Neural cell (in vitro differentiated cells): Measurements from ENCODE around the gene SND1.

Experiments
- POLR2AphosphoS5 ChIP-seq: IDR thresholded peaks from 2 replicates; pipeline ENCODE4 v1.6.1; 2012
- TF ChIP-seq, protein P1 (sequence below): fragments of 450-650 bp; IDR thresholded peaks from 2 replicates; pipeline ENCODE4 v1.5.1; 2014; ENCODE audit warnings: antibody characterized with exemption, mild to moderate bottlenecking, moderate library complexity; ENCODE audit not compliant: poor library complexity, severe bottlenecking
- TF ChIP-seq, protein P2 (sequence below): IDR thresholded peaks from 2 replicates; pipeline ENCODE4 v1.6.1; 2012; ENCODE audit warnings: borderline replicate concordance

DNA sequence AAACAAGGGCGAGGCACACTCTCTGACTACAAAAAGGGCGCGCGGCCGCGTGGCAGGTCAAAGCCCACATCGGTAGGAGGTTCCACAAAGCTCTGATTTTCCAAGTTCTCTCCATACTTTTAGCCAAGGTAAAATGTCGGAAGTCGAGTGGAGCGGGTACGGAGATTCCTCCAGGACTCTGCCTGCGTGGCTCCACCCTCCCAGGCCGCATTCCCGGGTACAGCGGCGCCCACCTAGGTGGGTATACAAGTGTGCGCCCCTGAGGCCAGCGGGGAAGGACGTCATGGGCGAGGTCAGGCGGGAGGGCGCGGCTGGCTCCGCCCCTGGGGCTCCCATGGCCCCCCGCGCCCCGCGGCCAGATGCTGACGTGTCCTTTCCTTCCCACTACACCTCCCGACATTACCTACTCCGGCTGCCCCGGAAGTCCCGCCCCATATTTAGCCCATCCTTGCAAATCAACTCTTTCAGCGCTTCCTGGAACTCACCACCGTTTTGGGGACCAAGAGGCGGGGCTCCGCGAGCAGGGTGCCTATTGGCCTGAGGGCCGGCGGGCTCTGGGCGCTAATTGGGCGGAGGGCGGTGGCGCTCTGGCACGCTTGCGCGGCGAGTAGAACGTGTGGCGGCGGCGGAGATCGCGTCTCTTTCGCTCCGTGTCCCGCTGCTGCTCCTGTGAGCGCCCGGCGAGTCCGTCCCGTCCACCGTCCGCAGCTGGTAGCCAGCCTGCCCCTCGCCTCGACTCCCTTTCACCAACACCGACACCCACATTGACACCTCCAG is at the start of gene SND1:
- TF ChIP-seq POLR2AphosphoS5: peak; percentile 76
- TF ChIP-seq, protein P1, sequence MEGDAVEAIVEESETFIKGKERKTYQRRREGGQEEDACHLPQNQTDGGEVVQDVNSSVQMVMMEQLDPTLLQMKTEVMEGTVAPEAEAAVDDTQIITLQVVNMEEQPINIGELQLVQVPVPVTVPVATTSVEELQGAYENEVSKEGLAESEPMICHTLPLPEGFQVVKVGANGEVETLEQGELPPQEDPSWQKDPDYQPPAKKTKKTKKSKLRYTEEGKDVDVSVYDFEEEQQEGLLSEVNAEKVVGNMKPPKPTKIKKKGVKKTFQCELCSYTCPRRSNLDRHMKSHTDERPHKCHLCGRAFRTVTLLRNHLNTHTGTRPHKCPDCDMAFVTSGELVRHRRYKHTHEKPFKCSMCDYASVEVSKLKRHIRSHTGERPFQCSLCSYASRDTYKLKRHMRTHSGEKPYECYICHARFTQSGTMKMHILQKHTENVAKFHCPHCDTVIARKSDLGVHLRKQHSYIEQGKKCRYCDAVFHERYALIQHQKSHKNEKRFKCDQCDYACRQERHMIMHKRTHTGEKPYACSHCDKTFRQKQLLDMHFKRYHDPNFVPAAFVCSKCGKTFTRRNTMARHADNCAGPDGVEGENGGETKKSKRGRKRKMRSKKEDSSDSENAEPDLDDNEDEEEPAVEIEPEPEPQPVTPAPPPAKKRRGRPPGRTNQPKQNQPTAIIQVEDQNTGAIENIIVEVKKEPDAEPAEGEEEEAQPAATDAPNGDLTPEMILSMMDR: peak; percentile 22
- TF ChIP-seq, protein P2, sequence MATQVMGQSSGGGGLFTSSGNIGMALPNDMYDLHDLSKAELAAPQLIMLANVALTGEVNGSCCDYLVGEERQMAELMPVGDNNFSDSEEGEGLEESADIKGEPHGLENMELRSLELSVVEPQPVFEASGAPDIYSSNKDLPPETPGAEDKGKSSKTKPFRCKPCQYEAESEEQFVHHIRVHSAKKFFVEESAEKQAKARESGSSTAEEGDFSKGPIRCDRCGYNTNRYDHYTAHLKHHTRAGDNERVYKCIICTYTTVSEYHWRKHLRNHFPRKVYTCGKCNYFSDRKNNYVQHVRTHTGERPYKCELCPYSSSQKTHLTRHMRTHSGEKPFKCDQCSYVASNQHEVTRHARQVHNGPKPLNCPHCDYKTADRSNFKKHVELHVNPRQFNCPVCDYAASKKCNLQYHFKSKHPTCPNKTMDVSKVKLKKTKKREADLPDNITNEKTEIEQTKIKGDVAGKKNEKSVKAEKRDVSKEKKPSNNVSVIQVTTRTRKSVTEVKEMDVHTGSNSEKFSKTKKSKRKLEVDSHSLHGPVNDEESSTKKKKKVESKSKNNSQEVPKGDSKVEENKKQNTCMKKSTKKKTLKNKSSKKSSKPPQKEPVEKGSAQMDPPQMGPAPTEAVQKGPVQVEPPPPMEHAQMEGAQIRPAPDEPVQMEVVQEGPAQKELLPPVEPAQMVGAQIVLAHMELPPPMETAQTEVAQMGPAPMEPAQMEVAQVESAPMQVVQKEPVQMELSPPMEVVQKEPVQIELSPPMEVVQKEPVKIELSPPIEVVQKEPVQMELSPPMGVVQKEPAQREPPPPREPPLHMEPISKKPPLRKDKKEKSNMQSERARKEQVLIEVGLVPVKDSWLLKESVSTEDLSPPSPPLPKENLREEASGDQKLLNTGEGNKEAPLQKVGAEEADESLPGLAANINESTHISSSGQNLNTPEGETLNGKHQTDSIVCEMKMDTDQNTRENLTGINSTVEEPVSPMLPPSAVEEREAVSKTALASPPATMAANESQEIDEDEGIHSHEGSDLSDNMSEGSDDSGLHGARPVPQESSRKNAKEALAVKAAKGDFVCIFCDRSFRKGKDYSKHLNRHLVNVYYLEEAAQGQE: peak; percentile 38
